ENCODE data around the gene CDK13.

The CDK13 gene

DNA sequence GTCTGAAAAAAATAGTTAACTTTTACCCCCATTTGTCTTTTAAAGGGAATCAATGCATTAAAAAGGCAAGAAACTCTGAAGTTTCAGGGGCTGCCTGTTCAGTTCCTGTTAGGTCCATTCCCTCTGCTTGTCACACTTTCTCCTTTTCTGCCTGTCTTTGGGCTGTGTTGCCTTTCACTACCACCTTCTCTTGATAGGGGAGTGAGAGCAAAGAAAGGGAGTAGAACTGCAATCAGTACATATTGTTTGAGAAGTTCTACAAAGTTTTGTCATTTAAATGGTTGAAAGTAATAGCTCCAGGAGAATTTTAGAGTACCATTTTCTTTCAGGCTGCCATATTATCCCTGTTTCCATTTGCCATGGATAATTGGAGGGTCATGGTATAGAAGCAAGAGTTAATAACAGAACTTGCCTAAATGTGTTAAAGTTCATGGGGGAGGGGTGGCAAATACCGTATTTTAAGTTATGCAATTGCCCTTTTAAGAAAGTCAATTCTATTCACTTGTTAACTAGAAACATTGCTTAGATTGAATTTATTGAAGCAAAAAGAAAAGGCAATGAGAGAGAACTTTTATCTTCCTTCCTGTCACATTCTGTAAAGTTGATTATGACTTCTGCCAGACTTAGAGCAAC lies 145.8 kb downstream of the CDK13 start:
- in situ Hi-C loops (cut with MboI; ENCODE audit: low sequenced_read_pairs, unreplicated experiment) = no loop called here
- TF ChIP-seq, protein P1, sequence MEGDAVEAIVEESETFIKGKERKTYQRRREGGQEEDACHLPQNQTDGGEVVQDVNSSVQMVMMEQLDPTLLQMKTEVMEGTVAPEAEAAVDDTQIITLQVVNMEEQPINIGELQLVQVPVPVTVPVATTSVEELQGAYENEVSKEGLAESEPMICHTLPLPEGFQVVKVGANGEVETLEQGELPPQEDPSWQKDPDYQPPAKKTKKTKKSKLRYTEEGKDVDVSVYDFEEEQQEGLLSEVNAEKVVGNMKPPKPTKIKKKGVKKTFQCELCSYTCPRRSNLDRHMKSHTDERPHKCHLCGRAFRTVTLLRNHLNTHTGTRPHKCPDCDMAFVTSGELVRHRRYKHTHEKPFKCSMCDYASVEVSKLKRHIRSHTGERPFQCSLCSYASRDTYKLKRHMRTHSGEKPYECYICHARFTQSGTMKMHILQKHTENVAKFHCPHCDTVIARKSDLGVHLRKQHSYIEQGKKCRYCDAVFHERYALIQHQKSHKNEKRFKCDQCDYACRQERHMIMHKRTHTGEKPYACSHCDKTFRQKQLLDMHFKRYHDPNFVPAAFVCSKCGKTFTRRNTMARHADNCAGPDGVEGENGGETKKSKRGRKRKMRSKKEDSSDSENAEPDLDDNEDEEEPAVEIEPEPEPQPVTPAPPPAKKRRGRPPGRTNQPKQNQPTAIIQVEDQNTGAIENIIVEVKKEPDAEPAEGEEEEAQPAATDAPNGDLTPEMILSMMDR (IDR thresholded peaks at IDR 0.05; ENCODE audit: borderline replicate concordance, control extremely low read depth, extremely low read depth, insufficient read depth, missing control alignments) = no peak
- no peak for DNase-seq (ENCODE audit: low spot score)

DNA sequence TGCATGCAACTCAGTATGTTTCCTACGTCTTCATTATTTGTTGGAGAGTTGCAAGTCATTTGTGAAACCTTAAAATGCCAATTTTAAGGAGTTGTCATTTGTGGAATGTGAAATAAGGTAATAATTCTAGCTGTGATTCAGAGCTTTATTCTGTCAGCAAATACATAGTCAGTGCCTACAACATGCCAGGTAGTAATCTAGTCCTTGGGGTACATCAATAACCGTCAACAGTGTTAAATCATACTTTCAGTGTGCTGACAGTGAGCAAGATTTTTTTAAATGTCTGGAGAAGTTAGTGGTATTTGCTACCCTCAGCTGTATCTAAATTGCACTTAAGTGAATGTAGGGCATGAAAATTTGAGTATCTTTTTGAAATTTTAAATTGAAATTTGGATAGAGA lies 147.7 kb downstream of the CDK13 start:
- TF ChIP-seq, protein P1 (IDR thresholded peaks at IDR 0.05; ENCODE audit: borderline replicate concordance, control extremely low read depth, extremely low read depth, insufficient read depth, missing control alignments) = no peak
- in situ Hi-C loops (cut with MboI; ENCODE audit: low sequenced_read_pairs, unreplicated experiment) = no loop called here
- no peak for DNase-seq (ENCODE audit: low spot score)

DNA sequence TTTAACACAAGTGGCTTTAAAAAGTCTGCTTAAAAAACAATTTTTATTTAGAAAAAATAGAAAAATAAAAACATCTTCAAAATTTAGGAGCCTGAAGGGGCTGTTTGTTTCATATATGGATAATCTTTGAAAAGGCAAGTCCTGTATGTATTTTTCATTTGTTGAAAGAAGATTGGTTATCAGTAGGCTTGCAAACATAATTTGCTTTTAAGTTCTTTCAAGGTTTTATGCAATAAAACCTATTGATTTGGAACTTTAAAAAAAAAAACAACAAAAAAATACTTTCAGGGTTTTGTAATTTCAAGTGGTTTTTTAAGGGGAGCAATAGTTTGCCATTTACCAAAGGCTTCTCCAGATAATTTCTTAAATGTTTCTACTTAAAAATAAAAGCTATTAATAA lies 148.8 kb downstream of the CDK13 start:
- DNase-seq (ENCODE audit: low spot score) = no peak
- in situ Hi-C loops (cut with MboI; ENCODE audit: low sequenced_read_pairs, unreplicated experiment) = no loop called here
- TF ChIP-seq, protein P1 (IDR thresholded peaks at IDR 0.05; ENCODE audit: borderline replicate concordance, control extremely low read depth, extremely low read depth, insufficient read depth, missing control alignments) = no peak

DNA sequence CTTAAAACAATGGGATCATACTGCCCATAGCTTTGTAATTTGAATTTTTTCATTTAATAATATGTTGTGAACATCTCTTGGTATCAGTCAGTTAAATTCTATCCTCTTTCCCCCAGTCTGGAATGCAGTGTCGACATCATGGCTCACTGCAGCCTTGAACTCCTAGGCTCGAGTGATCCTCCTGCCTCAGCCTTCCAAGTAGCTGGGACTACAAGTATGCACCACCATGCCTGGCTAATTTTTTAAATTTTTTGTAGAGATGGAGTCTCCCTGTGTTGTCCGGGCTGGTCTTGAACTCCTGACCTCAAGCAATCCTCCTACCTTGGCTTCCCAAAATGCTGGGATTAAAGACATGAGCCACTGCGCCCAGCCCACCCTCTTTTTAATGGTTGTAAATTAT lies 149.8 kb downstream of the CDK13 start:
- in situ Hi-C loops (cut with MboI; ENCODE audit: low sequenced_read_pairs, unreplicated experiment) = no loop called here
- TF ChIP-seq, protein P1 (IDR thresholded peaks at IDR 0.05; ENCODE audit: borderline replicate concordance, control extremely low read depth, extremely low read depth, insufficient read depth, missing control alignments) = no peak
- DNase-seq (ENCODE audit: low spot score) = no peak

DNA sequence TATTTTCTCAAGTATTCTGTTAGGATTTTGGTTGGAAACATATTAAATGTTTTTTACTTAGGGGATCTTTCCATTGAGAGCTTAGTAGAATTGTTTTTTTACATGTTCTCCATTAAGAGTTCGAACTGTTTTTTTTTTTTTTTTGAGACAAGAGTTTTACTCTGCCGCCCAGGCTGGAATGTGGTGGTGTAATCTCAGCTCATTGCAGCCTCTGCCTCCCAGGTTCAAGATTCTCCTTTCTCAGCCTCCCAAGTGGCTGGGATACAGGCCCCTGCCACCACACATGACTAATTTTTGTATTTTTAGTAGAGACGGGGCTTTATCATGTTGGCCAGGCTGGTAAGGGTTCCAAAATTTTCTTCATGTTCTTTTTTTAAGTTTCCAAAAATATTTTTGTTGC lies 151.1 kb downstream of the CDK13 start:
- in situ Hi-C loops (cut with MboI; ENCODE audit: low sequenced_read_pairs, unreplicated experiment) = no loop called here
- DNase-seq (ENCODE audit: low spot score) = no peak
- TF ChIP-seq, protein P1 (IDR thresholded peaks at IDR 0.05; ENCODE audit: borderline replicate concordance, control extremely low read depth, extremely low read depth, insufficient read depth, missing control alignments) = no peak

DNA sequence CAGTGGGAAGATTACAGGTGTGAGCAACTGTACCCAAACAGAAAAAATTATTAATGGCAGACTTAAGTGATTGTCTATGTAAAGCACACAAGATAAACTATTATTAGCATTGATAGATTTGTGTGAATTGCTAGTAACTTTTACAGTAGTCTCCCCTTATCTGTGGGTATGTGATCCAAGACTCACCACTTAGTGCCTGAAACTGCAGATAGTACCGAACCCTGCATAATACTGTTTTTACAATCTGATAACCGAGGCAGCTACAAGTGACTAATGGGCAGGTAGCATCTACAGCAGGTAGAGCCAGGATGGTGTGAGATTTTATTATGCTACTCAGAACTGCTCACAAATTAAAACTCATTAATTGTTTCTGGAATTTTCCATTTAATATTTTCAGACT lies 152.8 kb downstream of the CDK13 start:
- TF ChIP-seq, protein P1 (IDR thresholded peaks at IDR 0.05; ENCODE audit: borderline replicate concordance, control extremely low read depth, extremely low read depth, insufficient read depth, missing control alignments) = no peak
- in situ Hi-C loops (cut with MboI; ENCODE audit: low sequenced_read_pairs, unreplicated experiment) = no loop called here
- no peak for DNase-seq (ENCODE audit: low spot score)

Data from GM13976 (cell line).